Panc1 (cell line): ENCODE results near the gene EPX. TPM values are rescaled to one million over a fixed set of nuclear protein-coding genes. Genes with fewer than 3 reads are reported as not detected.

Source experiments
- ATAC-seq: fragments of 200-7000 bp; cut with Tn5 transposase; 2 replicates; pipeline ENCODE4 v1.9.1; 2020; ENCODE audit warnings: mild to moderate bottlenecking, moderate library complexity
- BruUV-seq: library from RNA; stranded (reverse); fragments of 400-500 nt; replicated peaks from 2 replicates; lab custom pipeline; 2021; lab: Mats Ljungman, UMichigan
- CTCF ChIA-PET: fragments of 300-600 bp; sonication (Branson Sonifier 250); formaldehyde crosslinking; loops from one replicate; lab custom pipeline; 2022; ENCODE audit warnings: antibody characterized with exemption; lab: Charles Lee
- POLR2A ChIA-PET: fragments of 300-600 bp; sonication (Branson Sonifier 250); formaldehyde crosslinking; loops from one replicate; lab custom pipeline; 2022; ENCODE audit warnings: antibody characterized with exemption; lab: Charles Lee
- DNase-seq: peaks from one replicate; pipeline ENCODE4 v3.0.0-alpha.2; 2010; ENCODE audit warnings: low read depth, low spot score
- H3K27ac ChIP-seq: 2 replicates; pipeline ENCODE4 v1.5.1; 2011; ENCODE audit warnings: mild to moderate bottlenecking, low read length, inconsistent platforms
- H3K27me3 ChIP-seq: fragments of 200-500 bp; sonication (Bioruptor generic); 2 replicates; pipeline ENCODE4 v1.6.0; 2014; ENCODE audit warnings: low read length, inconsistent platforms; ENCODE audit not compliant: control insufficient read depth, insufficient read depth
- H3K36me3 ChIP-seq: fragments of 200-500 bp; sonication (Bioruptor generic); 2 replicates; pipeline ENCODE4 v1.5.1; 2014; ENCODE audit warnings: inconsistent platforms, mild to moderate bottlenecking, low read length, moderate library complexity; ENCODE audit not compliant: control insufficient read depth, insufficient read depth
- H3K4me1 ChIP-seq: 2 replicates; pipeline ENCODE4 v1.5.1; 2011; ENCODE audit warnings: inconsistent platforms, mild to moderate bottlenecking, low read length, moderate library complexity; ENCODE audit not compliant: control insufficient read depth, insufficient read depth
- H3K4me3 ChIP-seq, 2 experiments: 2 replicates each; pipeline ENCODE4 v1.5.1; 2011 to 2012; ENCODE audit warnings: low read depth in 2 of 2, low read length in 2 of 2, mild to moderate bottlenecking in 2 of 2, inconsistent platforms in 1 of 2, moderate library complexity in 1 of 2
- H3K9me3 ChIP-seq: fragments of 200-500 bp; sonication (Bioruptor generic); 2 replicates; pipeline ENCODE4 v1.5.1; 2014; ENCODE audit warnings: low read depth, mild to moderate bottlenecking, inconsistent platforms, low read length, moderate library complexity; ENCODE audit not compliant: control insufficient read depth, insufficient read depth
- CTCF ChIP-seq: fragments of 450-650 bp; IDR thresholded peaks from 2 replicates; pipeline ENCODE4 v1.5.1; 2017; ENCODE audit warnings: mild to moderate bottlenecking
- POLR2AphosphoS5 ChIP-seq: IDR thresholded peaks from 2 replicates; pipeline ENCODE4 v1.6.1; 2012; ENCODE audit warnings: mild to moderate bottlenecking, low read depth, low read length, moderate library complexity
- SIN3A ChIP-seq: IDR thresholded peaks from 2 replicates; pipeline ENCODE4 v1.6.1; 2012; ENCODE audit warnings: low read depth, mild to moderate bottlenecking, low read length, moderate library complexity, borderline replicate concordance; ENCODE audit not compliant: insufficient read depth
- TCF7L2 ChIP-seq: IDR thresholded peaks from 2 replicates; pipeline ENCODE4 v1.6.1; 2011; ENCODE audit warnings: mild to moderate bottlenecking, low read depth, low read length, inconsistent platforms
- in situ Hi-C: cut with HindIII; loops from 2 replicates; pipeline ENCODE4 v1.10.0; 2016; ENCODE audit warnings: low sequenced_read_pairs, low pct_unique_long_range_greater_than_20kb
- intact Hi-C: fragments of 100-400 bp; cut with micrococcal nuclease; formaldehyde crosslinking; loops from one replicate; pipeline ENCODE4 v1.10.0; 2022; ENCODE audit not compliant: unreplicated experiment
- total RNA-seq: library from RNA; stranded (reverse); gene quantifications from one replicate; pipeline ENCODE4 v1.2.1, GENCODE V29; 2021; ENCODE audit not compliant: unreplicated experiment
- TF ChIP-seq, protein P1 (sequence below), 2 experiments: IDR thresholded peaks; 2 replicates each; pipeline ENCODE4 v1.6.1; 2011 to 2012; ENCODE audit warnings: low read depth in 2 of 2, control low read depth in 1 of 2, low read length in 1 of 2, mild to moderate bottlenecking in 1 of 2, moderate library complexity in 1 of 2; ENCODE audit not compliant: insufficient read depth in 1 of 2

The EPX gene
- total RNA-seq, 1 experiment from 2014 or later, result not detected

DNA sequence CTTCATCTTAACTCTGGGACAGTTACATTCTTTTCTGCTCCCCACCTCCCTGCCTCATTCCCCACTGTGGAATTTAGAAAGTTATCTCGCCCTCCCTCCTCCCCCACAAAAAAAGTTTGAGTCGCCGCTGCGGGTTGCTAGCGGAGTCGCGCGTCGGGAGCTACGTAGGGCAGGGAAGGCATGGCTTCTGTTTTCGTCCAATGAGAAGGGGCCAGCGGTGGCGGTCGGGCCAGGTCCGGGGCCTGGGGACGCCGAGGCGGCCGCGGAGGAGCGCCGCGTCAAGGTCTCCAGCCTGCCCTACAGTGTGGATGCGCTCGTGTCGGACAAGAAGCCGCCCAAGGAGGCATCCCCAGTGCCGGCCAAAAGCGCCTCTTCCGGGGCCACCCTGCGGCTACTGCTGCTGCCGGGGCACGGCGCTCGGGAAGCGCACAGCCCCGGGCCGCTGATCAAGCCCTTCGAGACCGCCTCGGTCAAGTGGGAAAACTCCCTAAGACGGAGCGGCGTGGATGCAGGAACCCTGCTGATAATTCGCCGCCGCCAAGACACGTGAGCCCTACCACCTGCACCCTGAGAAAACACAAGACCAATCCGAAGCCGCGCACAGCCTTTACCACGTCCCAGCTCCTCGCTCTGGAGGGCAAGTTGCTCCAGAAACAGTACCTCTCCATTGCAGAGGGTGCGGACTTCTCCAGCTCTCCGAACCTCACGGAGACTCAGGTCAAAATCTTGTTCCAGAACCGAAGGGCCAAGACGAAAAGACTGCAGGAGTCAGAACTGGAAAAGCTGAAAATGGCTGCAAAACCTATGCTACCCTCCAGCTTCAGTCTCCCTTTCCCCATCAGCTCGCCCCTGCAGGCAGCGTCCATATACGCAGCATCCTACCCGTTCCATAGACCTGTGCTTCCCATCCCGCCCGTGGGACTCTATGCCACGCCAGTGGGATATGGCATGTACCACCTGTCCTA lies 35.4 kb upstream of the EPX start:
- BruUV-seq, result no TSS peak
- TF ChIP-seq CTCF, result no peak
- no peak for TF ChIP-seq SIN3A
- no peak for TF ChIP-seq POLR2AphosphoS5
- TF ChIP-seq TCF7L2, result no peak
- TF ChIP-seq, protein P1, sequence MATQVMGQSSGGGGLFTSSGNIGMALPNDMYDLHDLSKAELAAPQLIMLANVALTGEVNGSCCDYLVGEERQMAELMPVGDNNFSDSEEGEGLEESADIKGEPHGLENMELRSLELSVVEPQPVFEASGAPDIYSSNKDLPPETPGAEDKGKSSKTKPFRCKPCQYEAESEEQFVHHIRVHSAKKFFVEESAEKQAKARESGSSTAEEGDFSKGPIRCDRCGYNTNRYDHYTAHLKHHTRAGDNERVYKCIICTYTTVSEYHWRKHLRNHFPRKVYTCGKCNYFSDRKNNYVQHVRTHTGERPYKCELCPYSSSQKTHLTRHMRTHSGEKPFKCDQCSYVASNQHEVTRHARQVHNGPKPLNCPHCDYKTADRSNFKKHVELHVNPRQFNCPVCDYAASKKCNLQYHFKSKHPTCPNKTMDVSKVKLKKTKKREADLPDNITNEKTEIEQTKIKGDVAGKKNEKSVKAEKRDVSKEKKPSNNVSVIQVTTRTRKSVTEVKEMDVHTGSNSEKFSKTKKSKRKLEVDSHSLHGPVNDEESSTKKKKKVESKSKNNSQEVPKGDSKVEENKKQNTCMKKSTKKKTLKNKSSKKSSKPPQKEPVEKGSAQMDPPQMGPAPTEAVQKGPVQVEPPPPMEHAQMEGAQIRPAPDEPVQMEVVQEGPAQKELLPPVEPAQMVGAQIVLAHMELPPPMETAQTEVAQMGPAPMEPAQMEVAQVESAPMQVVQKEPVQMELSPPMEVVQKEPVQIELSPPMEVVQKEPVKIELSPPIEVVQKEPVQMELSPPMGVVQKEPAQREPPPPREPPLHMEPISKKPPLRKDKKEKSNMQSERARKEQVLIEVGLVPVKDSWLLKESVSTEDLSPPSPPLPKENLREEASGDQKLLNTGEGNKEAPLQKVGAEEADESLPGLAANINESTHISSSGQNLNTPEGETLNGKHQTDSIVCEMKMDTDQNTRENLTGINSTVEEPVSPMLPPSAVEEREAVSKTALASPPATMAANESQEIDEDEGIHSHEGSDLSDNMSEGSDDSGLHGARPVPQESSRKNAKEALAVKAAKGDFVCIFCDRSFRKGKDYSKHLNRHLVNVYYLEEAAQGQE (IDR thresholded peaks at IDR 0.05; ENCODE audit: insufficient read depth in 1 of 2, low read depth in 2 of 2, low read length in 1 of 2), result no peak
- Histone ChIP-seq H3K36me3 (no peaks in the 10 kb centered on the region), H3K27ac (peak overlapping the region; percentile 23; the same call in 1 of the 2 replicates), H3K27me3 (peaks cover 63% of the 10 kb centered on the region), H3K9me3 (no peaks in the 10 kb centered on the region), H3K4me1 (0 out of 2 replicates have a peak, but pooled peaks cover 2% of the 10 kb centered on the region), H3K4me3 (peak overlapping the region; percentile 45 to 49)
- ChIA-PET POLR2A (no interaction called here), CTCF (no interaction called here)
- in situ Hi-C loops (no loop called here), intact Hi-C loops (no loop called here)
- ATAC-seq (peak; percentile 91), DNase-seq (no peak)

DNA sequence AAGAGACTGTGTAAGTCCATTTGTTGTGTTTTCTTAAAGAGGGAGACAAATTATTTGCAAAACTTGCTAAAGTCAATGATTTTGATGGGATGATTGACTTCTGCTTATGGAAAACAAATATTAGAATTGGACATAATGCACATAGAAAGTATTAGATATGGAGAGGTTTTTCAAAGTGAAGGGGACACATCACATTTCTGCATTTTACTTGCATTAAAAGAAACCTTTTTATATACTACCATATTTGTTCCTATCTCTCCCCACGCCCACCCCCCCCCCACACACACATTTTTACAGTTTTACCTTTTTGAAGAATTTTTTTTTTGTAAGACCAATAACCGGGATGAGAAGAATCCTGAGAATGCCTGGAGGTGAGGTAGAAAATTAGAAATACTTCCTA lies 34.3 kb upstream of the EPX start:
- in situ Hi-C loops, result no loop called here
- CTCF ChIA-PET, result no interaction called here

More for the DNA sequence above, 34.3 kb upstream of the EPX start:
- Histone ChIP-seq H3K4me3 (no peak overlapping the region), H3K4me1 (0 out of 2 replicates have a peak, but pooled peaks cover 2% of the 10 kb centered on the region), H3K36me3 (no peaks in the 10 kb centered on the region), H3K9me3 (no peaks in the 10 kb centered on the region), H3K27ac (no peak overlapping the region), H3K27me3 (peaks cover 65% of the 10 kb centered on the region)
- DNase-seq (no peak), ATAC-seq (no peak)
- BruUV-seq, result no TSS peak
- intact Hi-C loops, result no loop called here
- TF ChIP-seq POLR2AphosphoS5 (no peak), SIN3A (no peak), CTCF (no peak), TCF7L2 (no peak)
- TF ChIP-seq, protein P1 (IDR thresholded peaks at IDR 0.05; ENCODE audit: insufficient read depth in 1 of 2, low read depth in 2 of 2, low read length in 1 of 2), result no peak
- POLR2A ChIA-PET, result no interaction called here
